Calu3 (cell line): ENCODE measurements around the gene SAP30. TPM values are rescaled to one million over a fixed set of nuclear protein-coding genes. Genes with fewer than 3 reads are reported as not detected.

Experiments used
- BruUV-seq: library from RNA; stranded (reverse); fragments of 400-500 nt; replicated peaks from 2 replicates; lab custom pipeline; 2021; lab: Mats Ljungman, UMichigan
- CTCF ChIA-PET: fragments of 300-600 bp; sonication (Branson Sonifier 250); formaldehyde crosslinking; loops from one replicate; lab custom pipeline; 2022; ENCODE audit warnings: antibody characterized with exemption; lab: Charles Lee
- DNase-seq: peaks from one replicate; pipeline ENCODE4 v3.0.0; 2022
- H3K27ac Mint-ChIP-seq: one replicate; pipeline ENCODE4 v1.8.0; 2022; ENCODE audit warnings: mixed read lengths; ENCODE audit not compliant: unreplicated experiment
- H3K27me3 Mint-ChIP-seq: one replicate; pipeline ENCODE4 v1.8.0; 2022; ENCODE audit warnings: mixed read lengths; ENCODE audit not compliant: unreplicated experiment
- H3K36me3 Mint-ChIP-seq: one replicate; pipeline ENCODE4 v1.8.0; 2022; ENCODE audit warnings: mild to moderate bottlenecking, moderate library complexity, mixed read lengths; ENCODE audit not compliant: insufficient read depth, unreplicated experiment
- H3K4me1 Mint-ChIP-seq: one replicate; pipeline ENCODE4 v1.8.0; 2022; ENCODE audit warnings: mild to moderate bottlenecking, low read depth, mixed read lengths; ENCODE audit not compliant: unreplicated experiment
- H3K4me3 Mint-ChIP-seq: one replicate; pipeline ENCODE4 v1.8.0; 2022; ENCODE audit warnings: mild to moderate bottlenecking, low read depth, moderate library complexity, mixed read lengths; ENCODE audit not compliant: unreplicated experiment
- H3K9me3 Mint-ChIP-seq: one replicate; pipeline ENCODE4 v1.8.0; 2022; ENCODE audit warnings: low read depth, mixed read lengths; ENCODE audit not compliant: unreplicated experiment
- CTCF ChIP-seq: fragments of 200-600 bp; IDR thresholded peaks from one replicate; pipeline ENCODE4 v1.8.0; 2022; ENCODE audit warnings: antibody characterized with exemption; ENCODE audit not compliant: unreplicated experiment
- intact Hi-C: fragments of 100-400 bp; cut with micrococcal nuclease; formaldehyde crosslinking; loops from one replicate; pipeline ENCODE4 v1.10.0; 2022; ENCODE audit not compliant: unreplicated experiment
- total RNA-seq: library from RNA; stranded (reverse); gene quantifications from 2 replicates; pipeline ENCODE4 v1.2.3, GENCODE V29; 2022

SAP30 gene
- total RNA-seq, 1 experiment from 2014 or later, result 12.7 TPM

GRCh38 chr4:173379929-173380328 is 9.2 kb downstream of the SAP30 start:
- TF ChIP-seq CTCF, result no peak
- Mint-ChIP-seq H3K4me1 (no peaks in the 10 kb centered on the region), H3K27me3 (no peaks in the 10 kb centered on the region), H3K4me3 (no peak overlapping the region), H3K9me3 (no peaks in the 10 kb centered on the region), H3K27ac (no peak overlapping the region), H3K36me3 (no peaks in the 10 kb centered on the region)
- BruUV-seq, result no TSS peak
- DNase-seq, result no peak
- intact Hi-C loops, result no loop called here
- CTCF ChIA-PET, result no interaction called here

GRCh38 chr4:173380987-173381386 is 10.2 kb downstream of the SAP30 start:
- CTCF ChIA-PET, result no interaction called here
- no peak for DNase-seq
- BruUV-seq, result no TSS peak
- H3K4me1 Mint-ChIP-seq, result no peaks in the 10 kb centered on the region
- H3K27me3 Mint-ChIP-seq, result no peaks in the 10 kb centered on the region
- no peak overlapping the region for H3K4me3 Mint-ChIP-seq
- intact Hi-C loops, result no loop called here
- no peak overlapping the region for H3K27ac Mint-ChIP-seq
- H3K9me3 Mint-ChIP-seq, result no peaks in the 10 kb centered on the region
- TF ChIP-seq CTCF, result no peak
- H3K36me3 Mint-ChIP-seq, result no peaks in the 10 kb centered on the region

- no peak for DNase-seq
- CTCF ChIA-PET, result no interaction called here
- no TSS peak for BruUV-seq
- Mint-ChIP-seq H3K27me3 (no peaks in the 10 kb centered on the region), H3K4me3 (no peak overlapping the region), H3K27ac (no peak overlapping the region), H3K9me3 (no peaks in the 10 kb centered on the region), H3K4me1 (no peaks in the 10 kb centered on the region), H3K36me3 (no peaks in the 10 kb centered on the region)
- intact Hi-C loops, result no loop called here
- no peak for TF ChIP-seq CTCF
Observed at GRCh38 chr4:173381610-173382009, 10.9 kb downstream of the SAP30 start.

- Mint-ChIP-seq H3K36me3 (no peaks in the 10 kb centered on the region), H3K4me1 (no peaks in the 10 kb centered on the region), H3K27ac (no peak overlapping the region), H3K9me3 (no peaks in the 10 kb centered on the region), H3K27me3 (no peaks in the 10 kb centered on the region), H3K4me3 (no peak overlapping the region)
- no peak for TF ChIP-seq CTCF
- intact Hi-C loops, result no loop called here
- CTCF ChIA-PET, result no interaction called here
- DNase-seq, result no peak
- BruUV-seq, result no TSS peak
Observed at GRCh38 chr4:173382349-173382748, 11.6 kb downstream of the SAP30 start.

- no peak for DNase-seq
- H3K27ac Mint-ChIP-seq, result no peak overlapping the region
- no peaks in the 10 kb centered on the region for H3K4me1 Mint-ChIP-seq
- no peaks in the 10 kb centered on the region for H3K9me3 Mint-ChIP-seq
- H3K27me3 Mint-ChIP-seq, result no peaks in the 10 kb centered on the region
- H3K4me3 Mint-ChIP-seq, result no peak overlapping the region
- intact Hi-C loops, result no loop called here
- no peak for TF ChIP-seq CTCF
- no peaks in the 10 kb centered on the region for H3K36me3 Mint-ChIP-seq
- no TSS peak for BruUV-seq
- CTCF ChIA-PET, result no interaction called here
Observed at GRCh38 chr4:173386751-173387150, 16.0 kb downstream of the SAP30 start.
